NCI-H2227 treated with DMSO at 0.1 percent for 48 hours (cell line): ENCODE measurements around the gene CACTIN.
"Not testable (repeated sequence)": the region's sequence is repeated elsewhere in the genome, so short reads cannot be mapped to it uniquely, and the experiment has no call there.

ENCODE experiments used
- DNase-seq: peaks from one replicate; lab custom pipeline; 2025; lab: John Stamatoyannopoulos, UW

Gene CACTIN

DNA sequence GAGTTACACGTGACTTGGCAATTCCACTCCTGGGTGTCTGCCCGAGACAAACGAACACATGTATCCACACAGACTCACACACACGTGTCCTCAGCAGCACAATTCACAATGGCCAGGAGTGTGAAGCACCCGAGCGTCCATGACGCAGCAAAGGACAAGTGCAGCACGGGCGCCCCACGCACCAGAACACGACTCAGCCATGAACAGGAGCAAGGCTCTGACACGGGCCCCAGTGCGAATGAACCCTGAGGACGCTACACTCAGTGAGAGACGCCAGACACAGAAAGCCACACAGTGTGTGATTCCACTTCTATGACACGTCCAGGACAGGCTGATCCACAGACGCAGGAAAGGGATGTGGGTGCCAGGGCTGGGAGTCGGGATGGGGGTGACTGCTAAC lies 37.2 kb upstream of the CACTIN start:
- no peak for DNase-seq

DNA sequence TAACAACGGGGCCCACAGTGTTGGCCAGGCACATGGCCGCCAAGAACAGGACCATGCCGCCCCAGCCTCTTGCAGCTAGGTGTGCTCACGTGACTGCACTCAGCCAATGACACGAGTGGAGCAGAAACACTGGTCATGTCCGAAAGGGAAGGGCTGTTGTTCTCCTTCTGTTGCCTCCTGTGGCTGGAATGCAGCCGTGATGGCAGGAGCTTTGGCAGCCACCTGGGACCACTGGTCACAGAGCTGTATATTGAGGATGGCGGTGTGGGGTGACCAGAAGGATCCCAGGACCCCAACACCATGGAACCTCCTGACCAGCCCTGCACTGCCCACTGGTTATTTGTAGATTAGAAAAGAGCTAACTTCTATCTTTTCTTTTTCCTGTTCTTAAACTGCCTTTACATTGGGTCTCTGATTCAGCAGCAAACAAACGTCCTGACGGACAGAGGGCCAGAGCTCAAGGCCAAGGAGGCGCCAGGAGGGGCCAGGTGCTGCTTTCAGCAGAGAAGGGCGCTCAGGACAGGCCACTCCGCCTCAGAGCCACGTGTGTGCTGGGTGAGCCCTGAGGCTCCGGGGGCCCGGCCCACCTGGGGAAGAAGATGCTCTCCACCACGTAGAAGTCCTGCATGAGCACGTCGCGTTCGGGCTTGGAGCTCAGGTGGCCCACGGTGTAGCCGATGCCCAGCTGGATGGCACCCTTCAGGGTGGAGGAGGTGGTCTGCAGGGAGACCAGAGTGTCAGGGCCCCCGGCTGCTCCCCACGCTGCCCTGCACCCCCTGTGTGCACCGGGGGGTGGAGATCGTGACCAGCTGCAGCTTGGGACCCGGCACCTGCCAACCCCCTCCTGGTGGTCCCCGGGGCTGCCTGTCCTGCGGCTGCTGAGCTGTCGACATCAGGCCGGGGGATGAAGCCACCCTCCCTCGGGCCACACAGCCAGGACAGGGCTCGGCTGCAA lies 35.0 kb upstream of the CACTIN start:
- no peak for DNase-seq

DNA sequence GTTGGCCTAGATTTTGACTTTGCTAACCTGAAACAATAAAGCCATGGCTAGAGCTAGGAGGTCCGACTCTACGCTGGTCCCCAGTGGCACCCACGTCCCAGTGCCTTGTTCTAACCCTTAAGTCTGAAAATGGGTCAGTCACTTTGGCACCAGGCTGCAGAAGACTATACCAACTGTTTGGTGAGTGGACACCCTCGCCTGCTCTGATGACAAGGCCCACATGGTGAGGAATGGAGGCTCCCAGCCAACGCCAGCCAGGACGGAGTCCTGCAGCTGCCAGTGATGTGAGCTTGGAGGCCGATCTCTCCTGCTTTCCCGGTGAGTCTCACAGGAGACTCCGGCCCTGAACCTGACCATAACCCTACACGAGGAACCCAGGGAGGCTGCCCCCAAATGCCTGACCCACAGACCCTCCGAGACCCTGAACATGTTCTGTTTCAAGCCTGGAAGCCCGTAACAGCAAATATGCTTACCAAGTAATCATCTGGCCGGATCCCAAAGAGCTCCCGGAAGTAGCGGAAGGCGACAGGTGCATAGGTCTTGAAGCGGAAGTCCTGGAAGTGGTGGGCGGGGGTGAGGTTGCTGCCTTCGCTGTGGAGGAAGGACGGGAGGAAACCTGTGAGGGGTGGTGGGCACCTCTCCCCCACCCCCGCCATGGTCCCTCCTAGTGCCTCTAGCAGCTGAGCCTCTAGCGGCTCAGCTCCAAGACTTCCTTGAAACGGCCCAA lies 34.1 kb upstream of the CACTIN start:
- DNase-seq = no peak

DNA sequence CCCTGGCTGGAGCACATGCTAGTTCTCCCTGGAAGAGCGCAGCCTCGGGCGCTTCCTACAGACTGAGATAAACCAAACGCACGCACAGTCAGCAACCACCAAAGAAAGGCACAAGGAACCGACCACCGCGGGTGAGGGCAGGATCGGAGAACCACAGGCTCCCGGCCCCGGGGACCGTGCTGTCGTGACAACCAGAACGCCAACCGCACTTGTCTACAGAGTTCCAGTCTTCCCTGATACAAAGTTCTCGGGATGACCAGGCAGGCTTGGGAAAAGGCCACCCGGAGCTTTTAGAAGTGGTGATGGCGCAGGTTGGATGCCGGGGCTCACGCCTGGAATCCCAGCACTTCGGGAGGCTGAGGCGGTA lies 33.1 kb upstream of the CACTIN start:
- no peak for DNase-seq

DNA sequence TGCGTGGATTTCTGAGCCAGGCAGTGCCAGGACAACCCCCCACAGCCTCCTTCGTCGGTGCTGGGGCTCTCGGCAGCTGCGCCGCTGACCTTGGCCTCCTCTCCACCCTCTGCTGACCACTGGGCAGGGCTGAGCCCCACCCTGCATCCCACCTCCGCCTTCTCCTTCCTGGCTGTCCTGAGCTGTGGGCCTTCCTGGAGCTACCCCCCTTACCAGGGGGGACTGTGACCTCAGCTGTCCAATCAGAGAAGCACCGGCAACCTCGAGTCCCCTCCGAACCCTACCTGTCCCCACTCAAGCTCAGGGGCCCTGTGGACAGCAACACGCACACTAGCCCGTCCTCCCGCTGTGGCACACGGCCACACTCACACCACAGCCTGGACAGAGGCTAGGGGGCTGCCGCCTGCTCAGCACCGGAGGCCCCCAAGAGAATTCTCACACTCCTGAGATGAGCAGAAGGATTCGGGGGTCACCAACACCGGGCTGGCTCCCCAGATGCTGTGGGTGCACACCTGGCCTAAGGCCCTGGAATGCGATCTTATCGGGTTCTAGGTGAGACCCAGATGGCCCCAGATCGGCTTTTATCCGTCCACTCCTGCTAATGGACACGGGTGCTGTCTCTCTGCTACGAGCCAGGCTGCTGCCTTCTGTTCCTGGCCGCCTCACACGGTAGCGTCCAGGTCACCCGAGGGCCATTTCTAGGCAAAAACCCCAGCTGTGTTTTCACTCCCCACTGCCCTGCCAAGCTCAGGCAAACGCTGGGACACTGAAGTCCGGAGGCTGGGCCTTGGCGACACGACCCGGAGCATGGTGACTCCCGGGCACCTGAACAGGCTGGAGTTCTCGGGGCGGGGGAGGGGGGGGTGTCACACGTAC lies 32.5 kb upstream of the CACTIN start:
- DNase-seq = no peak

DNA sequence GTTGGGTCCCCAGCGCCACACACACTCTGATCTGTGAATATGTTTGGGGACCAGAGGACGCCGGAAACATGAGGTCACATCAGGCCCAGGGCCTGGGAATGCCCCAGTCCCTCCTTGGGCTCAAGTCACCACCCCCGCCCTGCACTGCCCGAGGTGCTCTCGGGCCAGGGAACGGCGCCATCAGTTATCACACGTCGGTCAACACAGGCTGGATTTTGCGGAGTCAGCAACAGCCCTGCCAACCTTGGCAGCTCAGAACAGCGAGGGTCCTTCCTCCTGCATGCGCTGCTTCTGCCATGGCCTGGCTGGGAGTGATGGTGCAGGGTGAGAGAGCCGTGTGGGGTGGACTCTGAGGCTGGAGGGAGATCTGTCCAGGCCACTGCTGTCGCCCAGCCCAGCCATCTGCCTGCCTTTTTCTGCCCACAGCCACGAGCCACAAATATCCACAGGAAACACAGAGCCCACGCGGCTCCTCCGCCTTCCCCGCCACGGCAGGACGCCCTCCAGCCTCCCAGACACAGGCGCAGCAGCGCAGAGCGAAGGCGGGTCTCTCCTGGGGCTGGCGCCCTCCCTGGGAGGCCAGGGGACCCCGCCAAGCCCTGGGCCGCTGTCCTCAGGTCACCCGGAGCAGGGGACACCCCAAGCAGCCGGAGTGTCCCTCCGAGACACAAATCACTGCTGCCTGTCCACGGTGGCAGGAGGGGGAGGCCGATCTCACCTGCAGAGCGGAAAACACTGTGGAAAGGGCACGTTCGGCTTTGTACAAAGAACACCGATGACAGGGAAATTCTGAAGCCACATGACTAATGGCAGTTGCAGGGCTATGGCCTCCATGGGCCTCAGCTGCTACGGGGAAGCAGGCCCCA lies 31.6 kb upstream of the CACTIN start:
- no peak for DNase-seq

DNA sequence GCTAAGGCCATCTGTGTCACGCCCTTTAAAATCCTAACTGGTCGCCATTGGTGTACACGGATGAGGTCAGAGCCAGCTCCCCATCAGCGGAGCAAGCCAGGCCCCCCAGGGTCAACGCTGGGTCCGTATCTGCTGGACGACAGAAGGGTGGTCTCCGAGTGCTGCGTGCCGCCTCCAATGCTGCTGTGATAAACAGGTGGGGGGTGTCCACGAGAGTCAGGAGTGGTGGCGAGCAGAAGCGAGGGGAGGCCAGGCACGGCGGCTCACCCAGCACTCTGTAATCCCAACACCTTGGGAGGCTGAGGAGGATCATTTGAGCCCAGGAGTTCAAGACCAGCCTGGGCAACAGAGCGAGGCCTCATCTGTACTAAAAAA lies 30.8 kb upstream of the CACTIN start:
- DNase-seq = no peak

DNA sequence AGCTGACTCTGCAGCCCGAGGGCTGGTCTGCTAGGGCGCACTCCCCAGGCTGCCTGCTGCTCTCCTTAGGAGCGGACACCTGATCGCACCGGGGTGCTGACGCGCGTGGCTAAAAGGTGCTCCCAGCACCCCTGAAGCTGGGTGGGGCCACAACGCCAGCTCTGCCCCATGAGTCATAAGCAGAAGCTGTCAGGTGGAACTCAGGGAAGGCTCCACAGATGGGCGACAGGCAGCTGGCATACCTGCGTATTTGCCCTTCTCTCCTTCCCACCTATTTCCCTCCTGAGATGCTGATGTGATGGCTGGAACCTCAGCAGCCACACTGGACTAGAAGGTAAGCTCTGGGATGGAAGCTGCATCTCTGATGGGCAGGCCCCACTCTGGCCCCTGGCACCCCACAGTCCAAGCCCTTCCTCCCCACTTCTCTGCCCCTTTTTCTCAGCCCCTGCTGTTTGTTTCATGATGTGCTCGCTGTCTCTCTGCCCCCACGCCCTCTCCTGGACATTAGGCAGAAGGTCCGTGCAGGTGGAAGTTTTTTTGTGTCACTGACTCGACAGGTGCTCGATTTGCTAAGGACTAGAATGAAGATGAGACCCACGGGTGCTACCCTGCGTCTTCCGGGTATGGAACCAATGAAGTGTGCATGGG lies 30.3 kb upstream of the CACTIN start:
- DNase-seq = no peak

DNA sequence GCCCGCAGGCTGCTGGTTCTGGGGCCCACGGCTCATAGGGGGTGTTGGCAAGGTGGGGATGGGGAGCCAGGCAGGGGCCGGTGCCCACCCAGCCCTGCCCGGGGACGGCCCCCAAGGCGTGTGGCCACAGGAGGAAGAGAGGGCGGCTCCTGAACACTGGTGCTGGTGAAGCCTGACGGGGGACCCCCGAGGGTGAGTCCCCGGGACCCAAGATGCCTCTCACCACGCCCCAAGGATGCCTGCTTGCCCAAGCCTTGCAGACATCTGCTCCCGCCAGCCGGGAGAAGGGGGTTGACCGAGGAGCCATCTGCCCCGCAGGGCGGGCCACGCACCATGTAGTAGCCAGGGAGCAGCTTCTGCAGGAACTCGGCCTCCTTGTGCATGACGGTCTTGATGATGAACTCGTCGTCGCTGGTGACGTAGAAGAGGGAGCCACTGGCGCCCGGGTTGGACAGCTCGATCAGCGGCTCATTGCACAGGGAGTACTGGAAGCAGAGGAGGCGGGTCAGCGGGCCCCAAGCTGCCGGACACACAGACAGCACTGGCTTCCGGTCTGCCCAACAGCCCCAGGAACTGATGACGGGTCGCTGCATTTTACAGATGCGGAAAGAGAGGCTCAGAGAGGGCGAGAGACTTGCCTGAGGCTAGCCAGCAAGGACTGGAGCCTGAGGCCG lies 29.6 kb upstream of the CACTIN start:
- DNase-seq = no peak

DNA sequence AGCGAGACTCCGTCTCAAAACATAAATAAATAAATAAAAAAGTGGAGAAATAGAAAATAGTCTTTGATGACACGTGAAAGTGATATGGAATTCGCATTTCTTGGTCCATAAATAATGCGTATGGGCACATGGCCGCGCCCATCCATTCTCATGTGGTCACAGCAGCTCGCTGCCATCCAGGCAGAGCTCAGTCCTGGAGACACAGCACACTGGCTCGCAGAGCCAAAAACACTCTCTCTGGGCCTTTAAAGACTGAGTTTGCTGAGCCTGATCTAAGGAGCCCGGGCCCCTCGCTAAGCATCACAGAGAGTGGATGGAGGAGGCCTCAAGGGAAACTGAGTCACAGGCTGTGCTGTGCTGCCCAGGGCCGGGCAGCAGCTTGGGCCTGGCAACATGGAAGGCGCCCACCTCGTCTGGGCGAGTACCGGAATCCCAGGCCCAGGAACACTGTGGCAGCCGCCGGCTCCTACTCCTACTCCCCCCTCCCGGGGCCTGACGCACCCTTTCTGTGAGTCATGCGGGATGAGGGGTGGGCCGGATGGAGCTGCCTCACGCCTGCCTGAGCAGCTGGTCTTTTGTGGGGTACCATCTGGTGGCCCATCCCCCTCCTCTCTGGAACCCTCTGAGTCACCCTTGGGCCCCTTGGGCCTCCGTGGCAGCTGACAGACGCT lies 28.9 kb upstream of the CACTIN start:
- DNase-seq = no peak

DNA sequence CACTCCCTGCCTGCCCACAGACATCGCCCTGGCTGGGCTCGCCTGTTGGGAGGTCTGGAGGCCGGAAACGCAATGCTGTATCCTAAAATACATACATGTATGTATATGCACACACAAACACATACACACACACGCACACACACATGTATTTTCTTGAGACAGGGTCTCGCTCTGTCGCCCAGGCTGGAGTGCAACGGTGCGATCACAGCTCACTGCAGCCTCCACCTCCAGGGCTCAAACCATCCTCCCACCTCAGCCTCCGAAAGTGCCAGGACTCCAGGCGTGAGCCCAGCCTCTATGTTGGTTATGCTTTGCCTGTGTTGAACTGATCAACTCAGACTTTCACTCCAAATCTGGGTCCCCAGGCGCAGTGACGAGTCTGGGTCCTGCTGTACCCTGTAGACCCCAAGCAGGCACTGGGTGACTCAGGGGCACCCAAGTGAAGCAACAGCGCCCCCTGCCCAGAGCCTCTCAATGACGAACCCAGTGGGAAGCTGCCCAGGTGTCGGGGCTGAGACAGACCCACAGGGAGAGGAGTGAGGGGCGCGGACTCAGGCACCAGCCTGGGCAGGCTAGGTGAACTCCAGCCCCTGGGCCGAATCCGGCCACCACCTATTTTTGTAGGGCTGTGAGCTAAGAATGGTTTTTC lies 27.4 kb upstream of the CACTIN start:
- DNase-seq = no peak

DNA sequence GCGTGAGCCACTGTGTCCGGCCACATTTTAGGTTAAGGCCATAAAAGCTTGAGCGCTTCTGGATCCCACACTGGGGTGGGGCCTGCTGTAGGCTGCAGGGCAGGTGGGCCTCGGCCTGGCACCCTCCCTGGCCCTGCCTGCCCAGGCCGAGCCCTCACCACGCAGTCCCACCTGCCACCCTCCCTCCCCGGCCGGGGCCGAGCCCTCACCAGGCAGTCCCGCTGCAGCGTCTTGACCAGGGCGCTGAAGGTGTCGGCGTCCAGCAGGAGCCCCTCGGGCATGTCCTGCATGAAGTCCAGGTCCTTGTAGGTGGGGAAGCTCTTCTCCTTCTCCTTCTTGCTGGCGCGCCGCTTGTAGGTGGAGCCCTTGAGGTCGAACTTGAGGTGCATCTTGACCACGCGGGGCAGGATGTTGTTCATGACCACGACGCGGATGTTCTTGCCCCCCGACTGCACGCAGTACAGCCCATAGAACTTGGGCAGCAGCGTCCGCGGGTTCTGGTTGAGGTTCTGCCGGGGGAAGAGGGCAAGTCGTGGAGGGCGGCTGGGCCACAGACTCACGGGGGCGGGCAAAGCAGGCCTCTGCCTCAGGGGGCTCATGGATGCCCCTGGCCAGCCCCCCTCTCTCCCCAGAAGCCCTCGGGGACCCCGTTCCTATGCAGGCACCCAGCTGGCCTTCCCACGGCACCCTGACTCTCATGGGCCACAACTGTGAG lies 26.6 kb upstream of the CACTIN start:
- no peak for DNase-seq

DNA sequence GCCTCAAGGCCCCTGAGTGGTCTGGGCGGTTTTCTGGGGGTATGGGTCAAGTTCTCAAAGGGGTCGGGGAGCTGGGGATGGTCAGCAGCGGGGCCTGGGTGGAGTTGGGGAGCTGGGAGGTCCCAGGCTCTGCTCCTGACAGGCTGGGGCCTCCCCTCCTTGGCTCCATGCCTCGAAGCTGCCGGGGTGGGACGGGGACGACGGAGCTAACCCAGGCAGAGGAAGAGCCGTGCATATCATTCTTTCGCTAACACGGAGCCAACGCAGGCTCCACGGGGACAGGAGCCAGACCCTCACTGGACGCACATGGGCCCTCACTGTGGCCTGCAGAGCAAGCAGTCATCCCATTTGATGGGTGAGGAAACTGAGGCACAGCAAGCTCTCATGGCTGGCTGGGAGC lies 25.8 kb upstream of the CACTIN start:
- DNase-seq = no peak

DNA sequence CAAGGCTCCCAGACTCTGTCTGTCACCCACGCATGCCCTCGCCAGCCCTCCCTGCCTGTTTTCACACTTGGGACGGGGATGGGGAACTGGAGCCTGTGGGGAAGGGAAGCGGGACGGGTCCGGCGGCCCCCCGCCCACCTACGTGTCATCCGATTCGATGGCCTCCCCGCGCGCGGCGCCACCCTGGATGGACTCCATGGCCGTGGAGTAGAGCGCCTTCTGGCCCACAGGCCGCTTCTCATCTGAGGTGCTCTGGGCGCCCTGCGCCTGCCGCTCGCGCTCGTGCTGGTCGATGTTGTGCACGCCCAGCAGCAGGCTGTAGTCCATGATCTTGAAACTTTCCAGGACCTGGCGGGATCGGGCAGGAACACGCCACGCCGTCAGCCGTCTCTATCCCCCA lies 25.1 kb upstream of the CACTIN start:
- no peak for DNase-seq

DNA sequence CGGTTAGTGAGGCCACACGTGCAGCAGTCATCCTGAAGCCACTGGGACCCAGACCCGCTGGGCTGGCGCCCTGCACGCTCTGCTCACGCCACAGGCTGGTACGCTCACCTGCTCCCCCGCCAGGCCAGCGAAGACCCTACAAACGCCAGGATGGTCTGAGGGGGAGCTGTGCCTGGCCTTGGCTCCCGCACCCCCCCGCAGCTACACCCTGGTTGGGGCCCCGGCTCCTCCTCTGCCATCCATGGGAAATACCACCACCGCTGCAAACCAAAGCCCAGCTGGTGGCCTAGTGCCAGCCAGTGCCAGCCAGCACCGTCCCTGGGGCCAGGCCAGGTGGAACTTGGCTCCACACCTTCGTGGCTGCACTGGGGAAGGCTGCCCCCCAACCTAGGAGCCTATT lies 23.3 kb upstream of the CACTIN start:
- no peak for DNase-seq

DNA sequence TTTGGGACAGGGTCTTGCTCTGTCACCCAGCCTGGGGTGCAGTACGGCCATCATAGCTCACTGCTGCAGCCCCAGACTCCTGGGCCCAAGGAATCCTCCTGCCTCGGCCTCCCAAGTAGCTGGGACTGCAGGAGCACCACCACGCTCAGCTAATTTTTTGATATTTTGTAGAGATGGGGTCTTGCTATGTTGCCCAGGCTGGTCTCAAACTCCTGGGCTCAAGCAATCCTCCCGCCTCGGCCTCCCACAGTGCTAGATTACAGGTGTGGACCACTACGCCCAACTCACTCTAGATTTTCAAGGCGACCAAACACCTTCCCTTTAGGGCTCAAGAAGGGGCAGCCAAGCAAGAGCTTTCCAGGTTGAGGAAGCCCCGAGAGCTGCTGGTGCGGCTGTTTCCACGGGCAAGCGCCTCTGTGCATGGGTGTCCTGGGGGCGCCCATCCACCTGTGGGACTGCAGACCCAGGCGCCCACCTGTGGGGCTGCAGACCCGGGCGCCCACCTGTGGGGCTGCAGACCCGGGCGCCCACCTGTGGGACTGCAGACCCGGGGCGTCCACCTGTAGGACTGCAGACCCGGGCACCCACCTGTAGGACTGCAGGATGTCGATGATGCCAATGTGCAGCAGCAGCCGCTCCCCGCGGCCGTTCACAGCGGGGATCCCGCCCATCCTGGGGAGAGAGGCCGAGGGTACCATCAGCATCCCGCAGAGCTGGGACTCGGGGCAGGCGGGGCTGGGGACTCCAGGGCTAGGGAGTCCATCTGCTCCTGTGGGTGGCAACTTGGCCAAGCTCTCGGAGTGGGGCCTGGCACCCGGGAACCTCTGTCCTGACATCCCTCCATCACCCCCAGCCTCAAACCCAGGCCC lies 21.7 kb upstream of the CACTIN start:
- no peak for DNase-seq

DNA sequence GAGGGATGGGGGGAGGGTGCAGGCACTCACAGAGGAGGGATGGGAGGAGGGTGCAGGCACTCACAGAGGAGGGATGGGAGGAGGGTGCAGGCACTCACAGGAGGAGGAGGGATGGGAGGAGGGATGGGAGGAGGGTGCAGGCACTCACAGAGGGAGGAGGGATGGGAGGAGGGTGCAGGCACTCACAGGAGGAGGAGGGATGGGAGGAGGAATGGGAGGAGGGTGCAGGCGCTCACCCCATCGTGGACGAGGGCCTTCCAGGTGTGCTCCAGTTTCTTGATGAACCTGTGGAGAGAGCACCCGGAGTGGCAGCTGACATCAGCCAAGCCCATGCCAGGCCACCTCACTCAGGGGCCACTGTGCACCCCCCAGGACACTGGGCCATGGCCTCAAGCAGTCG lies 20.5 kb upstream of the CACTIN start:
- DNase-seq = not testable (repeated sequence)
